ENCODE measurements around the gene PNCK. TPM values are rescaled to one million over a fixed set of nuclear protein-coding genes. Genes with fewer than 3 reads are reported as not detected.

Gene PNCK
- total RNA-seq, 1 donor = 0.36 TPM

DNA sequence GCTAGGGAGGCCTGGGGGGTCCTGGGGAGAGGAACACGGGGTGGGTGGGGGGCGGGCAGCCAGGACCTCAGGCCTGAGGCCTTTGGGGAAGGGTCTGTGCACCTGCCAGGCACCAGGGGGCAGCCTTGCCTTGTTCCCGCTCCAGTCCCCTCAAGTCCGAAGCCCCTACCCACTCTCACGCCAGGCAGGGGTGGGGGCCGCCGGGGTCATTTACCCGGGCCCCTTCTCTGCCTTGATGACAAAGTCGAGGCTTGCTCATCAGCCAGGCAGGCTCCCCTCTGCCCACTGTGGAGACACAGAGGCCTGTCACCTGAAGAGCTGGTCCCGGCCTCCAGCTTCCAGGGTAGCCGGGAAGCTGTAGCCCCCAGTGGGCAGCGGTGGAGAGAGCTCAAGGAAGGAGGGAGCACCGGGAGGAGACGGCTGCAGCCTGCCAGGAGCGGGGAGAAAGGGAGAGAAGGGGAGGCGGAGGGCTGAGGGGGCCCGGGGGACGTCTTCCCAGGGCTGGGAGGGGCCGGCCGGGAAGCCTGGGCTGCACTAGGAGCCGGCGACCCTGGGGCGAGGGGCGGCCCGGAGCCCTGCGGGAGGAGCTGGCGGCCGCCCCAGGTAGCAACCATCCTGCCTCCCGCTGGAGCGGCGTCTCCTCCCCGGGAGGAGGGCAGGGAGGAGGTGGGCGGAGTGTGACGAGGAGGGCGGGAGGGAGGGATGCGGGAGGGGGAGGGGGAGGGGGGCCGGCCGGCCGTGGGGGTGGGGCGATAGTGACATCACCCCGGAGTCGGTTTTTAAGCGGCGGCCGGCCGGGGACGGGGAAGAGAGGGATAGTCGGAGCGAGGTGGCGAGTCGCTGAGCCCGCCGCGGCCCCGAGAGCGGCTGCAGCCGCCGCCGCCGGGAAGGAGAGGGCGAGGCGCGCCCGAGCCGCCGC lies 13.8 kb upstream of the PNCK start, which contains the start of gene SLC6A8:
SLC6A8 (plus strand) TSS at position 806 of the 919 bp plus-strand sequence. CDS start 649 bp downstream, outside the sequence.
- no peaks in the 10 kb centered on the region for H3K27me3 ChIP-seq (ENCODE audit: insufficient read depth, low read length)
- TF ChIP-seq, protein P1, sequence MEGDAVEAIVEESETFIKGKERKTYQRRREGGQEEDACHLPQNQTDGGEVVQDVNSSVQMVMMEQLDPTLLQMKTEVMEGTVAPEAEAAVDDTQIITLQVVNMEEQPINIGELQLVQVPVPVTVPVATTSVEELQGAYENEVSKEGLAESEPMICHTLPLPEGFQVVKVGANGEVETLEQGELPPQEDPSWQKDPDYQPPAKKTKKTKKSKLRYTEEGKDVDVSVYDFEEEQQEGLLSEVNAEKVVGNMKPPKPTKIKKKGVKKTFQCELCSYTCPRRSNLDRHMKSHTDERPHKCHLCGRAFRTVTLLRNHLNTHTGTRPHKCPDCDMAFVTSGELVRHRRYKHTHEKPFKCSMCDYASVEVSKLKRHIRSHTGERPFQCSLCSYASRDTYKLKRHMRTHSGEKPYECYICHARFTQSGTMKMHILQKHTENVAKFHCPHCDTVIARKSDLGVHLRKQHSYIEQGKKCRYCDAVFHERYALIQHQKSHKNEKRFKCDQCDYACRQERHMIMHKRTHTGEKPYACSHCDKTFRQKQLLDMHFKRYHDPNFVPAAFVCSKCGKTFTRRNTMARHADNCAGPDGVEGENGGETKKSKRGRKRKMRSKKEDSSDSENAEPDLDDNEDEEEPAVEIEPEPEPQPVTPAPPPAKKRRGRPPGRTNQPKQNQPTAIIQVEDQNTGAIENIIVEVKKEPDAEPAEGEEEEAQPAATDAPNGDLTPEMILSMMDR (IDR thresholded peaks at IDR 0.05; ENCODE audit: extremely low read depth, low read depth, low read length) = no peak
- H2AFZ ChIP-seq (ENCODE audit: low read length) = no peak within 1 kb of the TSS
- H3K9me3 ChIP-seq (ENCODE audit: low read depth, low read length) = no peaks in the 10 kb centered on the region
- DNase-seq (ENCODE audit: insufficient read length, low spot score, missing footprints) = peak; percentile 98
- peak within 1 kb of the TSS; percentile 62 for H3K4me3 ChIP-seq (ENCODE audit: insufficient read depth, low read length)
- no peaks in the 10 kb centered on the region for H3K36me3 ChIP-seq (ENCODE audit: insufficient read depth, low read length)
- peaks cover 3% of the 10 kb centered on the region for H3K79me2 ChIP-seq (ENCODE audit: insufficient read depth, low read length)
- no peaks in the 10 kb centered on the region for H3K4me1 ChIP-seq (ENCODE audit: insufficient read depth, low read length)
- H3K27ac ChIP-seq (ENCODE audit: low read depth, low read length) = no peak within 1 kb of the TSS
- H3K4me2 ChIP-seq (ENCODE audit: insufficient read depth, low read length) = peak within 1 kb of the TSS; percentile 48
- peaks cover 12% of the 10 kb centered on the region for H4K20me1 ChIP-seq (ENCODE audit: insufficient read depth, low read length)

DNA sequence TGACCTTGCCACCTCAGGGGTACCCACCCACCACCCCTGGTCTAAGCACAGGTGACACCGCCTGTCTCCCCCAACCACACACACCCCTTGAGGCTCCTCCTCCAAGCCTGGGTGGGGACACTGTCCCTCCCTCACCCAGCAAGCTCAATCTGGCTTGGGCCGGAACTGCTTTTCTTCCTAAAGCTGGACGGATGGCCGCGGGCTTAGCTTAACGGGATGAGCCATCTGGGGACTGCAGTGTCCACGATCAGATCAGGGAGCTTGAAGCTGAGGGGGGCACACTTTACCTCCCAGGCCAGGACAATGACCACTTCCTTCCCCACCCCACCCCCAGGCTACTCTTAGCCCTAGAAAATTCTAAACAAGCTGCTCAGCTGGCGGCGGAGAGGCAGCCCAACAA lies 13.1 kb upstream of the PNCK start:
- Histone ChIP-seq H3K36me3 (ENCODE audit: insufficient read depth, low read length) (no peaks in the 10 kb centered on the region), H3K27ac (ENCODE audit: low read depth, low read length) (no peak overlapping the region), H4K20me1 (ENCODE audit: insufficient read depth, low read length) (peaks cover 12% of the 10 kb centered on the region), H3K4me2 (ENCODE audit: insufficient read depth, low read length) (no peak overlapping the region), H3K4me1 (ENCODE audit: insufficient read depth, low read length) (no peaks in the 10 kb centered on the region), H2AFZ (ENCODE audit: low read length) (no peak overlapping the region), H3K9me3 (ENCODE audit: low read depth, low read length) (no peaks in the 10 kb centered on the region), H3K79me2 (ENCODE audit: insufficient read depth, low read length) (peaks cover 3% of the 10 kb centered on the region), H3K4me3 (ENCODE audit: insufficient read depth, low read length) (no peak overlapping the region), H3K27me3 (ENCODE audit: insufficient read depth, low read length) (no peaks in the 10 kb centered on the region)
- peak; percentile 75 for DNase-seq (ENCODE audit: insufficient read length, low spot score, missing footprints)
- TF ChIP-seq, protein P1 (IDR thresholded peaks at IDR 0.05; ENCODE audit: extremely low read depth, low read depth, low read length) = no peak

DNA sequence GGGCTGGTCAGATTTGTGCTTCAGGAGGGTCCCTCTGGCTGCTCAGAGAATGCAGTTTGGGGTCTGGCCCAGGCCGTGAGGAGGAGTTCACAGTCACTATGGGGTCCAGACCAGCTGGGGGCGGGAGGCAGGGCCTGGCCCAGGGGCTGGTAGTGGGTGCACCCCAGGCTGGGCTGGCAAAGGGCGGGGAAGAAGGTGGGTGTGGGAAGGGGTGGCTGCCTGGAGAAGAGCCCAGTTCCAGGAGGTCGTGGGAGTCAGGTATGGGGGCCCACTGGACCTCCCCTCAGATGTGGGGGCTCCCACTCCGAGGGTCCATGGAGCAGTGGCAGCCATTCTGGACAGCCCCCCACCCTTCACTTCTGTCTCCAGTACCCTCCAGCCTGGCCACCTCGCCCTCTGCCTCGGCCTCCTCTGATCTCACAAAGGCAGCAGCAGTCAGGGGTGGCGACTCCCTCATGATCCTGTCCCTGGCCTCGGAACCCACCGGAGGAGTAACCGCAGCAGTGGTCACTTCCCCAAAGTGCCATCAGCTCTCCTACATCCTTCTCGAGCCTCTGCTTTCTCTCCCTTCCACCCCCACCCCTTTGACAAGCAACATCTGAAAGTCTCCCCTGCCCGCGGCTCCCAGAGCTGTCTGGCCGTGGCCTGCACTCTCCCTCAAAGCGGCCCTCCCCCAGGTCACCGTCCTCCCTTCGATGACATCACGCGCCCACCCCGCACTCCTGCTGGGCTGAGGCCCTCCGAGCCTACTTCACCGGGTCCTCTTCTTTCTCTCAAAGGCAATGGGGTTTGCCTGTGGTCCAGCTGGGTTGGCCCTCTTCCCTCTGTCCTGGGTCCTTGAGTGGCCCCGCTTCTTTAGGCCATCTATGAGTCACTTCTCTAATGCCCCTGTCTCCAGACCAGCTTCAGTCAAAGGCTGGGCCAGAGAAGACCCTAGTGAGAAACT lies 12.4 kb upstream of the PNCK start:
- Histone ChIP-seq H3K4me1 (ENCODE audit: insufficient read depth, low read length) (no peaks in the 10 kb centered on the region), H2AFZ (ENCODE audit: low read length) (no peak overlapping the region), H3K27me3 (ENCODE audit: insufficient read depth, low read length) (no peaks in the 10 kb centered on the region), H4K20me1 (ENCODE audit: insufficient read depth, low read length) (peaks cover 12% of the 10 kb centered on the region), H3K79me2 (ENCODE audit: insufficient read depth, low read length) (peaks cover 3% of the 10 kb centered on the region), H3K4me2 (ENCODE audit: insufficient read depth, low read length) (no peak overlapping the region), H3K4me3 (ENCODE audit: insufficient read depth, low read length) (no peak overlapping the region), H3K36me3 (ENCODE audit: insufficient read depth, low read length) (no peaks in the 10 kb centered on the region), H3K27ac (ENCODE audit: low read depth, low read length) (no peak overlapping the region), H3K9me3 (ENCODE audit: low read depth, low read length) (no peaks in the 10 kb centered on the region)
- TF ChIP-seq, protein P1 (IDR thresholded peaks at IDR 0.05; ENCODE audit: extremely low read depth, low read depth, low read length) = no peak
- DNase-seq (ENCODE audit: insufficient read length, low spot score, missing footprints) = peak; percentile 85
